CD4-positive, alpha-beta T cell treated with Interleukin-2 at 100 ng/mL for 4 hours (primary cell): ENCODE measurements around the gene VTI1A.
A peak's percentile ranks its signal among the peaks of the same experiment; 100 is the strongest.
"Not testable (repeated sequence)": the region's sequence is repeated elsewhere in the genome, so short reads cannot be mapped to it uniquely, and the experiment has no call there.

Source experiments
- DNase-seq: peaks from one replicate; pipeline ENCODE4 v3.0.0-alpha.2; 2020; ENCODE audit warnings: low spot score

The VTI1A gene

GRCh38 chr10:112446855-112447619 is at the start of gene VTI1A, which contains the start of gene ZDHHC6:
Gene VTI1A, plus strand, starts transcription at chr10:112447215. Its CDS starts 159 bp downstream, at chr10:112447374.
Gene ZDHHC6, minus strand, starts transcription at chr10:112446914. Its CDS starts 1,478 bp downstream, at chr10:112445436.
- peak; percentile 83 for DNase-seq

DNA sequence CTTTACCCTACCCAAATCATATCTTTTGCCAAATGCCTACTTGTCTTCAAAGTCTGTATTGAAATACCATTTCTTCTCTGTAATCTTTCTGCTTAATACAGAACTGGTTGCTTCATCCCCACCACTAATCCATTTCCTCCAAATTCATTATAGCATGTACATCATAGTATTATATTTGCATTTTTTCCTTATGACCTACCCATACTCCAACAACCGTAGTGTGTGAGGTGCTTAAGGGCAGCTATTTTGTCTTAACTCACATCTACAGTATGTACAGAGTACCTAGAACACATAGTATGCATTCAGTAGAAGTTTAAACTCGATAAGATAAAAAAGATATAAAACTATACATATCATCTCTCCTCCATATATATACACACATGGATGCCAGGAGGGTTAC is 49.4 kb upstream of the VTI1A start:
- DNase-seq: no peak

DNA sequence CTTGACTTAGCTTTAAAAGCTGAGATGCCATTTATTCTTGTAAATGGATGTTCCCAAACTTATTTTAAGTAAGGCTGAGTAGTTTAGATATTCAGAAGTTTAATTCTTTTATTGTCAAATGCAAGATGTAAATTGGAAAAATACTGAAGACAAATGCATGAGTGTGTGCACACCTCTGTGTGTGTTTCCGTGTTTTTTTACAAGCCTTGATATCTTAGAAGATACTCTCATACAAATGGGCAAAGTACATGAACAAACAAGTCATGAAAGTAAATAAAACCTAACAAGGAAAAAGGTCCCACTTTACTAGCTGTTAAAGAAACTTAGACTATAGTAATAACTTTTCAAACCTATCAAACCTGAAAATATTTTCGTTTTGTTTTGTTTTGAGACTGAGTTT is 44.1 kb upstream of the VTI1A start:
- DNase-seq: no peak

- DNase-seq: no peak
Observed at GRCh38 chr10:112404617-112405016, 42.4 kb upstream of the VTI1A start.

- DNase-seq: not testable (repeated sequence)
Observed at GRCh38 chr10:112406806-112407205, 40.2 kb upstream of the VTI1A start.

- DNase-seq: no peak
Observed at GRCh38 chr10:112407696-112408095, 39.3 kb upstream of the VTI1A start.

GRCh38 chr10:112409299-112409698 is 37.7 kb upstream of the VTI1A start:
- DNase-seq: no peak

DNA sequence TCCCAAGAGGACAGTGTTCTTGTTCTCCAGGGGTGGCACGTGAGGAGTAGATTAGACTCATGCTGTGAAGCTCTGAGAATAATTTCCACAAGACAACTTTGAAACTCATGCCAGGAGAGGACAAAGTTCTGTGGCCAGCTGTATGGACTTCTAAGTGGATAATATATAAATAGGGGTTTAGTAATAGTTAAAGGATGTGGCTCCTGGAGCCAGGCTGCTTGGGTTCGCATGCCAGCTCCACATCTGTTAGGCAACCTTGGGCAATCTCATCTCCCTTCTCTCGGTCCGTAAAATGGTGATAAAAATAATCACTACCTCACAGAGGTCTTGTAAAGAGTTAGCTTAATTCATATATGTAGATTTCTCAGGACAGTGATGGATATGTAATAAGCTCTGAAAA is 37.3 kb upstream of the VTI1A start:
- DNase-seq: no peak

- DNase-seq: no peak
Observed at GRCh38 chr10:112412696-112413095, 34.3 kb upstream of the VTI1A start.

GRCh38 chr10:112421731-112422130 is 25.3 kb upstream of the VTI1A start:
- no peak for DNase-seq

GRCh38 chr10:112424651-112425050 is 22.4 kb upstream of the VTI1A start:
- no peak for DNase-seq

DNA sequence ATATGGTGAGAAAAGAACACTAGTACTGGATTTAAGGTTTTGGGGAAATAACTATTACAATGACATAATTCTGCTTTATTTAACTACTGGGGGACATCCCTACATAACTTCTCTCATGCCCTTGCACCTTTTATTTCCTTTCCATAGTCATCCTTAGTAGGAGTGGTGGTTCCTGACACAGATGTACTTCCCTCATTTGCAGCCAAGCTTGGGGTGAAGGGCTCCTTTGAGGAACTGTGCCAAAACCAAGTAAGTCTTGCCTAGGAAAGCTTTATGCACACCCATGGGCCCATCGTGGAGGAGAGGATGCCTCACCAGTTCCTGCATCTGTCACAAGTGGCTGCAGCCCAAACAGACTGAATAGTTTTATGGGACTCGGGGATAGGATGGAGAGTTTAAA is 20.9 kb upstream of the VTI1A start:
- no peak for DNase-seq

DNA sequence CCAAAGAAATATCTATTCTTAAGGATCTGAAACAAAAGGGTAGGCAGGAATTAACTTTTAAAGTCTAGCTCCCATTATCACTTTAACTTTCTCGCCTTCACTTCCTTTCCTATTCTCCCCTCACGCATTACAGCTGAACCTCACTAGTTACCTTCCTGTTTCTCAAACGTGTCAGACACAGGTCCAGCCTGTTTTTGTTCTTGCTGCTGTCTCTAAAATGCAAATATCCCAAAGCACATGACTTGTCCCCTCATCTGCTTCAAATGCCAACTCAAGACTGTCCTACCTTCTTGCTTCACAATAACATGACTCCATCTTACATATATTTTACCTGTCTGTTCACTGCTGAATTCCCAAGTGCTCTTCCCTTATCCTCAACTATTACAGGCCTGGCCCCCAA is 17.9 kb upstream of the VTI1A start:
- no peak for DNase-seq

DNA sequence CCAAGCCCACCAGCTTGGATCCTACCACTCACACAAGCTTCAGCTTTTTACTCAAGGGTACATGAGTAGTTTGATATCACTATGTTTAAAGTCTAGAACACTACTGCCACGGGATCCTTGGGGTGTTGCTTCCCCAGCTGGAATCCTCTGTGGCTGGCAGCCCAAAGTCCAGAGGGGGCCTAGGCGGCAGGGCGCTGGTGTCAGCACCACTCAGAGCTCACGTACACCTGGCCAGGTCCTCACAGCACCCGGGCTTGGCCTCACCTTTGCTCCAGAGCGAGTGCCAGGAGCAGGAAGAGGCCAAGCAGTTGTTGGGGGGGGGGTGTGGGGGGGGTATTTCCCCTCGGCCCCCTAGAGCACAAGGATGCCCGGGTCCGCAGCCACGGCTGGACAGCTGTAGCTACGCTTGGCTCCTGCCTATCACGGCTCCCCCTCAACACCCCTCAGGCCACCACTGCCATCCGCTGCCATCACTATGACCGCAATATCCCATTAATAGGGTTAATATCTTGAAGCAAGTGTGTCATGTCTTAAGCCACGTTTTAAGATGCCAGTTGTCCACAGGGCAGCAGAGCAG is 17.3 kb upstream of the VTI1A start:
- DNase-seq: no peak

DNA sequence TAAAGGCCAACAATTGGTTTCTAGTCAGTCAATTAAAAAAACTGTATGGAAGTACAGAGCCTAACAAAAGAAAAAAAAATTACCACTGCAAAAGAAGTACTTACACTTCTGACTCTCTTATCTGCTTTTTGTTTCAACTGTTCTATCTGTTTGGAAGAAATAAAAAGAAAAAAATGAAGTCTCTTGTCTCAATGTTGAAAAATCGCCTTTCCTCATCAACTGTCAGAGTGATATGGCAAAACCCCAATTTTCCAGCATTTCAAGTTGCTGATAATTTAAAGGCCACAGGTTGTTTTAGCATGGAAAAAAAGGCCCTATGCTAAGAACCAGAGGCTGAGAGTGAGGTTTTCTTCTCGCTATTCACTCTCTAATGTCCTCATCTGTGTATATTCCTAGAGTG is 13.9 kb upstream of the VTI1A start:
- no peak for DNase-seq

GRCh38 chr10:112434988-112435619 is 11.9 kb upstream of the VTI1A start:
- DNase-seq: peak; percentile 23

DNA sequence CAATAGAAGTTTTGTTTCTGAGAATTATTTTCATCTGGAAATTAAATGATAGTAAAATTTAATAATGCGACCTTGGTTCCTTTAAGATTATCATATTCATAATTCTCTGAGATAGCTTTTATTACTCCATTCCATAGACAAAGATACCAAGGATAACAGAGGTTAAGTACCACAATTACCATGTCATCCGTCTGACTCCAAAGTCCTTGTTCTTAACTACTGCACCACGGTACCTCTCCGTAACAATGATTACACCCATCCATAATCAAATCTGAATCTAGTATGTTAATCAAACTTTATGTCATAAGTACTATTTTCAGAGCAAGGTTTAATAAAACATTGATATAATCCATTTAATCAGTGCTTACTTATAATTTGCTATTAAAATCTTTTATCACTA is 8.7 kb upstream of the VTI1A start:
- no peak for DNase-seq

DNA sequence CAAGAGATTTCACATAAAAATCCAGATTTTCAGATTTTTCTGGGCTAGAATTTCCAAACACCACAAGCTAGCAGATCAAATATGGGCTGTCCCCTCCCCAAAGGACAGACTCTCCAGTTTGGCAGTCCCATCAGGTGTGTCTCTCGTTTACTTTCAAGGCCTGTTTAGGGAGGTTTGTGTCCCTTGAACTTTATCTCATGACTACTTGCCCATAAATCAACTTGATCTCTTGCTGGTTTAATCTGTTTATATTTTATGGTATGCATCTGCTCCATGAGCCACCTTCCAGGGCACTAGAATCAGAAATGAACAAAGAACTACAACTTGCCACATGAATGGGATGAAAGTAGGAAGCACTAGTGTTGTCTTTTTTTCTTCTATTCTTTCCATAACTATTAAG is 5.5 kb upstream of the VTI1A start:
- no peak for DNase-seq

DNA sequence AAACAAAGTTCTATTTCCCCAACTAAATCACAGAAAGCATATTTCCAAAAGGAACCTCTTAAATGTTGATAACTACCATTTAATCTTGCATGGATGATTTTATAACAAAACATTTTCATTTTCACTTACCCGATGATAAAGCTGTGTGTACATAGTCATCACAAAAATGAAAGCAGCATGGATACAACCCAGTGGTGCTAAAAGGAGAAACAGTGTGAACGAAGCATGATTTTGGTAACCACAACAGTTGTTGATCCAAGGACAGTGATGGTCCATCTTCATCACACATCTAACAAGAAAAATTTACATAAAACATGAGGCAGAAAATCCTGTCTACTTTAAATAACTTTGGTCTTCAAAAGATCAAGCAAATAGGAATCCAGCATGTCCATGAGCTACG is 5.0 kb upstream of the VTI1A start:
- DNase-seq: no peak

- DNase-seq: peak; percentile 7
Observed at GRCh38 chr10:112446055-112446854, 760 bp upstream of the VTI1A start.

DNA sequence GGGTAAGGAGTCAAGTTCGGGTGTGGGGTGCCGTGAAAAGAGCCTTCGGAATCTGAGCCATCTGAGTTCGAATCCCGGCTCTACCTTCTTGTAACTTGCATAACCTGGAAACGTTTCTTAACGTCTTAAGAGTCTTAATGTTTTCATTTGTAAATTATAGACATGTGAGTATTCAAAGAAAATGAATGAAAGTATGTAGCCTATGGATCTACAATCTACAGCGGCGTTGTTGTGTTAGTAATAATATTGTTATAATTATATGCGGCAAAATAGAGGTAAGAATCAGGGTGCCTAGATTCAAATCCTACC is 559 bp downstream of the VTI1A start:
- DNase-seq: no peak

DNA sequence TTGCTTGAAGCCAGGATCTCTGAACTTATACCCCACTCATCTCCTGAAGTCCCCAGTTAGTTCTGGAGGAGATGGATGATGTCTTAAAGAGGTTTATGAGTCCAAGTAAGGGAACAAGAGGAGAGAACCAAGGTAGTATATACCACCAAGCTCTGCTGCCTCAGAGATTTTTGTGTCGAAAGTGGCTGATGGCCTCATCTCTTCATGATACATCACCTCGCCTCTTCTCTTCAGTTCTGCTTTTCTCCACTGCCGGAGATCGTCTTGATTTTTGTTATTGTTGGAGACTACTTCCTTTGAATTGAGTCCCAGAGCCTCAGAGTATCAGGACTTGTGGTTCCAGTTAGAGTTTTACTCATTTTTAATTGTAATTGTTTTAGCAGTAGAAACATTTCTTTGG is 1.9 kb downstream of the VTI1A start:
- DNase-seq: no peak
